Measurements from ENCODE around the gene SNRNP25.
A peak's percentile ranks its signal among the peaks of the same experiment; 100 is the strongest.

SNRNP25 gene

GRCh38 chr16:92431-93339, 39.1 kb downstream of the SNRNP25 start:
- TF ChIP-seq ZIC2 (tag by site-specific recombination; IDR thresholded peaks at IDR 0.05) (peak; percentile 24; the same call in 1 of the 2 replicates), ZNF473 (tag by site-specific recombination; IDR thresholded peaks at IDR 0.05) (no peak), ZNF426 (tag by site-specific recombination; IDR thresholded peaks at IDR 0.05) (no peak), SP3 (tag by site-specific recombination; IDR thresholded peaks at IDR 0.05) (no peak), ZNF2 (tag by site-specific recombination; IDR thresholded peaks at IDR 0.05) (no peak), MEIS1 (CRISPR knock-in tag; IDR thresholded peaks at IDR 0.05; ENCODE audit: borderline replicate concordance) (no peak)
- H3K4me1 ChIP-seq (ENCODE audit: control insufficient read depth, insufficient read depth, low read length) = no peaks in the 10 kb centered on the region; the same call in 1 of the 2 replicates
- ChIA-PET POLR2A (interaction anchor here (1.3 kb wide), 1 partner anchor 39 kb away, joined by 3 read pairs; the partner anchor contains the start of genes POLR3K and SNRNP25), CTCF (interaction anchor here (0.6 to 6.8 kb wide), 6 partner anchors 23 to 321 kb away, joined by 3 to 245 read pairs (median 8); no protein-coding TSS in a partner anchor)
- H3K9me3 ChIP-seq (ENCODE audit: control insufficient read depth, insufficient read depth, low read depth, low read length) = no peaks in the 10 kb centered on the region
- peaks cover 6 to 58% of the 10 kb centered on the region in 2 experiments; a peak in 2 of 3 replicates for H3K36me3 ChIP-seq (ENCODE audit: control insufficient read depth in 2 of 2, insufficient read depth in 1 of 2, low read length in 2 of 2)
- no peak overlapping the region for H3K4me3 ChIP-seq (ENCODE audit: low read depth, low read length)
- no peak overlapping the region for H3K27ac ChIP-seq (ENCODE audit: extremely low read depth, low read depth, low read length)

- CTCF ChIA-PET = interaction anchor here (0.7 to 6.8 kb wide), 12 partner anchors 9 to 87 kb away, joined by 3 to 245 read pairs (median 10); partner anchors contain the start of gene MPG
- Histone ChIP-seq H3K4me3 (ENCODE audit: low read depth, low read length) (no peak overlapping the region), H3K9me3 (ENCODE audit: control insufficient read depth, insufficient read depth, low read depth, low read length) (no peaks in the 10 kb centered on the region), H3K36me3 (ENCODE audit: control insufficient read depth in 2 of 2, insufficient read depth in 1 of 2, low read length in 2 of 2) (peaks cover 6 to 45% of the 10 kb centered on the region in 2 experiments; a peak in 2 of 3 replicates), H3K27ac (ENCODE audit: extremely low read depth, low read depth, low read length) (no peak overlapping the region), H3K4me1 (ENCODE audit: control insufficient read depth, insufficient read depth, low read length) (no peaks in the 10 kb centered on the region; the same call in 1 of the 2 replicates)
- no peak for TF ChIP-seq ZNF658 (tag by site-specific recombination; IDR thresholded peaks at IDR 0.05)
- no peak for TF ChIP-seq ZEB2 (tag by site-specific recombination; IDR thresholded peaks at IDR 0.05)
- TF ChIP-seq FEZF1 (tag by site-specific recombination; IDR thresholded peaks at IDR 0.05) = no peak
- no peak for TF ChIP-seq SCRT1 (tag by site-specific recombination; IDR thresholded peaks at IDR 0.05; ENCODE audit: borderline replicate concordance)
- TF ChIP-seq ZFHX2 (tag by site-specific recombination; conservative IDR thresholded peaks at IDR 0.05) = no peak
- TF ChIP-seq KLF17 (tag by site-specific recombination; IDR thresholded peaks at IDR 0.05) = no peak
- TF ChIP-seq ZNF549 (tag by site-specific recombination; IDR thresholded peaks at IDR 0.05) = no peak
- no peak for TF ChIP-seq ZNF366 (tag by site-specific recombination; conservative IDR thresholded peaks at IDR 0.05)
- no peak for TF ChIP-seq ZNF138 (tag by site-specific recombination; IDR thresholded peaks at IDR 0.05; ENCODE audit: borderline replicate concordance)
- TF ChIP-seq, protein P1, sequence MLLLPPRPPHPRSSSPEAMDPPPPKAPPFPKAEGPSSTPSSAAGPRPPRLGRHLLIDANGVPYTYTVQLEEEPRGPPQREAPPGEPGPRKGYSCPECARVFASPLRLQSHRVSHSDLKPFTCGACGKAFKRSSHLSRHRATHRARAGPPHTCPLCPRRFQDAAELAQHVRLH (tag by site-specific recombination; IDR thresholded peaks at IDR 0.05) = no peak
- TF ChIP-seq ZBTB17 (tag by site-specific recombination; IDR thresholded peaks at IDR 0.05) = no peak
- TF ChIP-seq ZNF837 (tag by site-specific recombination; IDR thresholded peaks at IDR 0.05) = no peak
- TF ChIP-seq, protein P2, sequence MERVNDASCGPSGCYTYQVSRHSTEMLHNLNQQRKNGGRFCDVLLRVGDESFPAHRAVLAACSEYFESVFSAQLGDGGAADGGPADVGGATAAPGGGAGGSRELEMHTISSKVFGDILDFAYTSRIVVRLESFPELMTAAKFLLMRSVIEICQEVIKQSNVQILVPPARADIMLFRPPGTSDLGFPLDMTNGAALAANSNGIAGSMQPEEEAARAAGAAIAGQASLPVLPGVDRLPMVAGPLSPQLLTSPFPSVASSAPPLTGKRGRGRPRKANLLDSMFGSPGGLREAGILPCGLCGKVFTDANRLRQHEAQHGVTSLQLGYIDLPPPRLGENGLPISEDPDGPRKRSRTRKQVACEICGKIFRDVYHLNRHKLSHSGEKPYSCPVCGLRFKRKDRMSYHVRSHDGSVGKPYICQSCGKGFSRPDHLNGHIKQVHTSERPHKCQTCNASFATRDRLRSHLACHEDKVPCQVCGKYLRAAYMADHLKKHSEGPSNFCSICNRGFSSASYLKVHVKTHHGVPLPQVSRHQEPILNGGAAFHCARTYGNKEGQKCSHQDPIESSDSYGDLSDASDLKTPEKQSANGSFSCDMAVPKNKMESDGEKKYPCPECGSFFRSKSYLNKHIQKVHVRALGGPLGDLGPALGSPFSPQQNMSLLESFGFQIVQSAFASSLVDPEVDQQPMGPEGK (tag by site-specific recombination; IDR thresholded peaks at IDR 0.05) = no peak
- TF ChIP-seq BCL11A (tag by site-specific recombination; IDR thresholded peaks at IDR 0.05; ENCODE audit: low read depth) = no peak
- TF ChIP-seq SP7 (tag by site-specific recombination; IDR thresholded peaks at IDR 0.05) = no peak
- no peak for TF ChIP-seq ZNF664 (tag by site-specific recombination; IDR thresholded peaks at IDR 0.05)
- no peak for TF ChIP-seq ZNF239 (tag by site-specific recombination; IDR thresholded peaks at IDR 0.05)
- POLR2A ChIA-PET = interaction anchor here (0.6 to 1.2 kb wide), 3 partner anchors 29 to 267 kb away, joined by 3 read pairs; no protein-coding TSS in a partner anchor
Measured at GRCh38 chr16:94918-95265, 41.3 kb downstream of the SNRNP25 start.
